ENCODE data around the gene HBB.

HBB gene

DNA sequence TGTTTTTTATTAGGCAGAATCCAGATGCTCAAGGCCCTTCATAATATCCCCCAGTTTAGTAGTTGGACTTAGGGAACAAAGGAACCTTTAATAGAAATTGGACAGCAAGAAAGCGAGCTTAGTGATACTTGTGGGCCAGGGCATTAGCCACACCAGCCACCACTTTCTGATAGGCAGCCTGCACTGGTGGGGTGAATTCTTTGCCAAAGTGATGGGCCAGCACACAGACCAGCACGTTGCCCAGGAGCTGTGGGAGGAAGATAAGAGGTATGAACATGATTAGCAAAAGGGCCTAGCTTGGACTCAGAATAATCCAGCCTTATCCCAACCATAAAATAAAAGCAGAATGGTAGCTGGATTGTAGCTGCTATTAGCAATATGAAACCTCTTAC, 1.4 kb downstream of the HBB start:
- DNase-seq = no peak

DNA sequence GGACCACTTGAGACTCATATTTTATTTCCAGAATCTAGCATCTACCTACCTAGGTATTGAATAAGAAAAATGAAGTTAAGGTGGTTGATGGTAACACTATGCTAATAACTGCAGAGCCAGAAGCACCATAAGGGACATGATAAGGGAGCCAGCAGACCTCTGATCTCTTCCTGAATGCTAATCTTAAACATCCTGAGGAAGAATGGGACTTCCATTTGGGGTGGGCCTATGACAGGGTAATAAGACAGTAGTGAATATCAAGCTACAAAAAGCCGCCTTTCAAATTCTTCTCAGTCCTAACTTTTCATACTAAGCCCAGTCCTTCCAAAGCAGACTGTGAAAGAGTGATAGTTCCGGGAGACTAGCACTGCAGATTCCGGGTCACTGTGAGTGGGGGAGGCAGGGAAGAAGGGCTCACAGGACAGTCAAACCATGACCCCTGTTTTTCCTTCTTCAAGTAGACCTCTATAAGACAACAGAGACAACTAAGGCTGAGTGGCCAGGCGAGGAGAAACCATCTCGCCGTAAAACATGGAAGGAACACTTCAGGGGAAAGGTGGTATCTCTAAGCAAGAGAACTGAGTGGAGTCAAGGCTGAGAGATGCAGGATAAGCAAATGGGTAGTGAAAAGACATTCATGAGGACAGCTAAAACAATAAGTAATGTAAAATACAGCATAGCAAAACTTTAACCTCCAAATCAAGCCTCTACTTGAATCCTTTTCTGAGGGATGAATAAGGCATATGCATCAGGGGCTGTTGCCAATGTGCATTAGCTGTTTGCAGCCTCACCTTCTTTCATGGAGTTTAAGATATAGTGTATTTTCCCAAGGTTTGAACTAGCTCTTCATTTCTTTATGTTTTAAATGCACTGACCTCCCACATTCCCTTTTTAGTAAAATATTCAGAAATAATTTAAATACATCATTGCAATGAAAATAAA, 2.1 kb downstream of the HBB start:
- no peak for DNase-seq

DNA sequence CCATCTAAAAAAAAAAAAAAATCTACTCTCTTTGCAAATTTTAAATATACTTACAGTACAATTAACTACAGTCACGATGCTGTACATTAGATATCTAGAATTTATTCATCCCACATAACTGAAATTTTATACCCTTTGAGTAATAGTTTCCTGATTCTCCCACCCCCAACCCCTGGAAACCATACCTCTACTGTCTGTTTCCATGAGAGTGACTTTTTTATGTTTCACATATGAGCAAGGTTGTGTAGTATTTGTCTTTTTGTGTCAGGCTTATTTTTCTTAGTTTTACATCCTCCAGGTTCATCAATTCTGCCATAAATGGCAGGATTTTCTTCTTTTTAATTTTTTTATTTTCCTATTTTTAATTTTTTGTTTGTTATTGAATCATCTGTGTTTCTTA, 3.2 kb downstream of the HBB start:
- DNase-seq = no peak

DNA sequence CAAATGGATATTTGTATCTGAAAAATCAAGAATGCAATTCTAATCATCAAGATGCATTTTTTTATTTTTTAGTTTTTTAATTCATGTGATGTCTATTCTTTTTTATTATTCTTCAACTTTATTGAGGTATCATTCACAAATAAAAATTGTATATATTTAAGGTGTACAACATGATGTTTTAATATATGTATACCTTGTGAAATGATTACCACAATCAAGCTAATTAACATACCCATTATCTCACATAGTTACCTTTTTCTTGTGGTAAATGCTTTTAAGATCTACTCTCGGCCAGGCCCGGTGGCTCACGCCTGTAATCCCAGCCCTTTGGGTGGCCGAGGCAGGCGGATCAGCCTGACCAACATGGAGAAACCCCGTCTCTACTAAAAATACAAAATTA, 3.7 kb downstream of the HBB start:
- no peak for DNase-seq

DNA sequence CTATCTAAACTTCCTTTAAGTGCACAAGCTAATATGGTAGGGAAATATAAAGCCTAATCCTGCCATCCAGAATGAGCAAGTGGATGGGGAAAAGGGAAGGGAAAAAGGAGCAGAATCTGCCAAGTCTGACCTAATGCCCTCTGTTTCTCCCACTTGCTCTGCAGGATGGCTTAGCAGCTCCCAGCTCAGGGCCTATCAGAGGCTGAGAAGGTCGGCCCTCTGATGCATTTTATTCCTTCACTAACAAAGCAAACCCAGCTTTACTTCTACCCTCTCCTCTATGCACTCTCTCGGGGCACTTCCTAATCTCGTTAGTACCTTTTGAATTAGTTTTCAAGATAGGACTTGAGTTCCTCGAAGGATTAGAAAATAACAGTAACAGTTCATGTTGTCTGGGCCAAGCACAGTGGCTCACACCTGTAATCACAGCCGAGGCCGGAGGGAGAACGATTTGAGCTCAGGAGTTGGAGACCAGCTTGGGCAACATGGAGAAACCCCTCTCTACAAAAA, 16.4 kb downstream of the HBB start:
- DNase-seq = no peak

DNA sequence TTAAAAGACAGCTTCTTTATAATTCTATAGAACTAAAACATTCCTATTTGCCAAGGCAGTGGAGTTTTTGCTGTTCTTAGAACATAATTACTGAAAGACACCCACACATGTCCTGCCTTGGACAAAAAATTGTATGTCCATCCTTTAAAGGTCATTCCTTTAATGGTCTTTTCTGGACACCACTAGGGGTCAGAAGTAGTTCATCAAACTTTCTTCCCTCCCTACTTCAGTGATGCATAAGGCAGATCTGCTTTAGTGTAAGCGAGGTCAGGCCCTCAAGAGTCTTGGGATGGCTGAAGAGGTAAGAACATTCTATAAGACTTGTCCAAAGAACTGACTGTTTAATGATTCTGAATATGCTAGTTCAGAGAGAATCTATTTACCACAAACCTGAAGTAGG, 22.1 kb downstream of the HBB start:
- DNase-seq = peak; percentile 53

DNA sequence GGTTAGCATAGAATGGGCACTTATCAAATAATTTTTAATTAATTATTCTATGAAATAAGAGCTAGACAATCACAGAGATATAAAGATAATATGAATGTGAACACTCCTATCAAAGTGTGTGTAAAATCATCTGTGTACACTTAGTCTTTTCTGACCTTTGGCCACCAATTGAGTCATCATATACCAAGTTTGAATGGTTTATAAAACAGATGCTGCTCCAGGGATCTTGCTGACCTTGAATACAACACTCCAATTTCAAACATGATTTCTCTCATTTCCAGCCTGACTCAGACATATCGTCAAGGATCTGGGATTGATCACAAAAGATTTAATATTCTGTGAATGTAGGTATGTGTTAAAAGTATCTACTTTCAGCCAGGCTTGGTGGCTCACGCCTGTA, 23.5 kb downstream of the HBB start:
- no peak for DNase-seq

DNA sequence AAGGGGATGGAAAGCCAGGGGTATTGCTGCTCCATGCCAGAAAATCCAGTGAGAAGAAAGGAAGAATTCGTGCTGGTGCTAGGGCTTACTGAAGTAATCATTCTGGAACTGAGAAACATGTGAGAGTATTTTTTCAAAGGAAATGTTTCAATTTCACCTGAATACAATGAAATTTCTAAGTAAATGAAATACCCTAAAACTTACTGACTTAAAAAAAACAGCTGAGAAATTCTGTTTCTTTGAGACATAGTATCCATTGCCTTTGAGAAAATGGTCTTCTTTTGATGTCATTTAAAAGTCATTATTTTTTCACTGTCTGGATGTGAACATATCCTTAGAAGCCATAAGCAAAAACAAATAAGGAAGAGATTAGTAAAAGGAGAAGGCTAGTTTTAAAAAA, 26.3 kb downstream of the HBB start, which contains the start of gene OR51V1:
Gene OR51V1, minus strand, starts transcription at position 101 of the 400 bp plus-strand sequence. Its CDS starts 0 bp downstream, at position 101.
- DNase-seq = no peak

DNA sequence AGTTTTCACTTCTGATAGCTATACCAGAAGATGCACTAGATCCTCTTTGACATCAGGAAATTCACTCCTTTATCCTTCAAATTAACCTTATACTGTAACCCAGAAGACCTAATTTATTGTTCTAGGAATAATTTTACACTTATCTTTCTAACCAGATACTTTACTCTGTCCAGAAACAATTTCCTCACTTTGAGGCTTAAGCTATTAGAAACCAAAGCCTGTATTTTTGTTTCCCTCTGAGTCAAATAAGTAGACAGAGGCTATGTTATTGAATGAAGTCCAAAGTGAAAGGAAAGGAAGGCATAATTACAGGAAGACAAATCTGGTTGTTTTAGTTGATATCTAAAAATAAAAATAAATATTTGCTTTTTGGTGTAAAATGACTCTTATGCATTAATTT, 28.6 kb downstream of the HBB start:
- DNase-seq = no peak

DNA sequence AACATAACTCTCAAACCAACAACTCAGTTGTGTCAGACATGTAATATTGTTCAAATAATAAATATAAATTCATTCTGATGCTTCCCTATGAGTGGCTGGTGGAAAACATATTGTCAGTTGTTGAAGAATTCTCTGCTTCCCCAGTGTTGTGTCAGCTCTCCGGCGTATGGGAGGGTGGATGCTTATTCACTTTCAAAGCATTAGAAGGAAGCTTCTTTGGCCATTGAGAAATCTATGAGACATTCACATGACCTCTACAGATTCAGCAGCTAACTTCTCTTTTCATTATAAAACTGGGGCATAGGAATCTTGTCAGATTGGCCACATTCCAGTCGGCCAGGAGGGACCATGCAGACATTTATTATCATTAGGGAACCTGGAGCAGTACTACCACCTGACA, 29.3 kb downstream of the HBB start:
- no peak for DNase-seq

DNA sequence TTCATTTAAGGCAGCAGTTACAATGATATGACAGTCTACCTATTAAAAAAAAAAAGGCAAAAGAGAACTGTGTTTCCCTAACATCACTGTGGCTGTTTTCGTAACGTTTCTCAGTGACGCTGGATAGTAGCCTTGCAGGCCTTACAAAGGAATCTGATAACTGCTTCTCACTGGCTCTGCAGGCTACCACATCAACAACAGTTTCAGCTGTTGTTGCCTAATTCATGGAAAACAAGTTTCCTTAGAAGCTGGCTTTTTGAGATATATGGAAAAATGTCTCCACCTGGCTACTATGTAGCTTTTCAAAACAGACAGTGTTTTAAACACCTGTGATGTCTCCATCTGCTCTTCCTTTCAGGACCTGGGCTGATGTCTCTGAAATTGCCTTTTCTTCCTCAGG, 30.1 kb downstream of the HBB start:
- DNase-seq = no peak

DNA sequence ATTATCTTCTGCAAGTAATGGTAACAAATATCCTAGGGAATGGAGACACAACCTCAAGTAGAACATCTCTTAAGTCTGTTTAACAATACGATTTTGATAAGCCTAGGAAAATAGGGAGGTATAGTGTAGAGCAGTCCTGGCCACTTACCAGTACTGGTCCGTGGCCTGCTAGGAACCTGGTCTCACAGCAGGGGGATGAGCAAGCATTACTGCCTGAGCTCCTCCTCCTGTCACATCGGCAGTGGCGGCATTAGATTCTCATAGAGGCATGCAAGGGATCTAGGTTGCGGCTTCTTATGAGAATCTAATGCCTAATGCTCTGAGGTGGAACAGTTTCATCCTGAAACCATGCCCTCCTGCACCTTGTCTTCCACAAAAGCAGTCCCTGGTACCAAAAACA, 30.8 kb downstream of the HBB start:
- DNase-seq = no peak

DNA sequence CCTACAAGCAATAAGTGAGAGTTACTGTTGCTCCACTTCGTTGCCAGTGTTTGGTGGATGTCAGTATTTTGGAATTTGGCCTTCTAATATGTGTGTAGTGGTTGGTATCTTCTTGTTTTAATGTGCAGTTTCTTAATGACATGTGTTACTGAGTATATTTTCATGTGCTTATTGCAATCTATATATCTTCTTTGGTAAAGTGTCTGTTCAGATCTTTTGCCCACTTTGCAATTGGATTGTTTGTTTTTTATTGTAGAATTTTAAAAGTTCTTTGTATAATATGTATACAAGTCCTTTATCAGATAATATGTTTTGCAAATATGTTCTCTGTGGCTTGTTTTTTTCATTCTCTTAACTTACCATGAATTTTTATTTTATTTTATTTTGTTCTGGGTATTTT, 34.1 kb downstream of the HBB start:
- DNase-seq = no peak

DNA sequence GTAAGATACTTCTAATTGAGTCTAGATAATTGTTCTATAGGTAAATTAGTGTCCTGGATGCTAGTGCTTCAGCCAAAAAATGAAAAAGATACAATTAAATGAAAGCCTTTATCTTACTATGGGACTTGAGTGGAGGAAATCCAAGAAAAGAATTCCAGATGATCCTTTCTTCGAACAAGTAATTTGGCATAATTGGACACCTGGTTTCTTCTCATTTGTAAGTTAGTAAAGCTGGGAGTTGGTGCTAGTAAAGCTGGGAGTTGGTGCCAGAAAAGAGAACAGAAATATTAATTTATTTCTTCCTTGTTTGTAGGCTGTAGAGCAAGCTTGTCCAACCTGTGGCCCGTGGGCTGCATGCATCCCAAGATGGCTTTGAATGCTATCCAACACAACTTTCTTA, 38.7 kb downstream of the HBB start:
- DNase-seq = no peak

DNA sequence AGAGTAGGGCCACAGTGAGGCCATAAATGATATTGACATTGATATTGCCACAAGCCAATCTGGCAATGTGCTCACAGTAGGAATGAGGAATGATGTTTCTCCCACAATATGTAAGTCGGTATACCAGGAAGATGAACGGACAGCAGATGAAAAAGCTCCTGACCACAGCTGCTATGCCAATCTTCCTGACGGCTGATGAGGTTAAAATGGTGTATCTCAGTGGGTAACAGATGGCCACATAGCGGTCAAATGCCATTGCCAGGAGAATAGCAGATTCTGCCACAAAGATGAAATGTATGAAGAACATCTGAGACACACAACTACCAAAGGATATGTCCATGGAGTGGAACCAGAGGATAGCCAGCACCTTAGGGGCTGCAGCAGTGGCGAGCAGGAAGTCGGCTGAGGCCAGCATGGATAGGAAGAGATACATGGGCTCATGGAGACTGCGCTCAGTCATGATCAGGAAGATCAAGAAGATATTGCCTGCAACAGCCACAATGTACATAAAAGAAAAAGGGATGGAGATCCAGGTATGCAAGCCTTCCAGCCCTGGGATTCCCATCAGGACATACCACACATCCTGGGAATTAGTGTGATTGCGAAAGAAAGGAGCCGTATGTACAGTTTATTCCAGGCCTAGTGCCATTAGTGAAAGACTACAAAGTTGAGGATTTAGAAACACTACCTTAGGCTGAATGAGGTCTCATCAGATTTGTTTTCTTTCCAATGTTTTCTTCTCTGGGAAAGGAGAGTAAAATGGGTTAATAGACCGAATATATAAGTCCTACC, 48.6 kb downstream of the HBB start:
- no peak for DNase-seq
